OCI-LY1 (cell line): ENCODE results near the gene AGAP1.

ENCODE experiments used
- H2AFZ ChIP-seq: fragments of 200-600 bp; sonication (generic), shearing (Covaris generic); 2 replicates; pipeline ENCODE4 v1.6.0; 2014; ENCODE audit warnings: antibody characterized with exemption, mild to moderate bottlenecking, low read length
- H3F3A ChIP-seq: fragments of 200-600 bp; sonication (generic), shearing (Covaris generic); 2 replicates; pipeline ENCODE4 v1.6.0; 2014; ENCODE audit warnings: mild to moderate bottlenecking, antibody characterized with exemption, low read length, moderate library complexity; ENCODE audit not compliant: insufficient read depth
- H3K27ac ChIP-seq: fragments of 200-600 bp; sonication (generic); 2 replicates; pipeline ENCODE4 v1.5.1; 2014; ENCODE audit warnings: low read length, mixed run types, mild to moderate bottlenecking, low read depth; ENCODE audit not compliant: poor library complexity, severe bottlenecking
- H3K27me3 ChIP-seq: fragments of 200-600 bp; sonication (generic); 2 replicates; pipeline ENCODE4 v1.6.0; 2014; ENCODE audit warnings: antibody characterized with exemption, mild to moderate bottlenecking, low read length, moderate library complexity; ENCODE audit not compliant: insufficient read depth
- H3K36me3 ChIP-seq: fragments of 200-600 bp; sonication (generic); 2 replicates; pipeline ENCODE4 v1.6.1; 2014; ENCODE audit warnings: mild to moderate bottlenecking, antibody characterized with exemption, low read length, moderate library complexity, mixed read lengths; ENCODE audit not compliant: insufficient read depth
- H3K4me1 ChIP-seq: fragments of 200-600 bp; sonication (generic); 2 replicates; pipeline ENCODE4 v1.5.1; 2014; ENCODE audit warnings: mild to moderate bottlenecking, low read length, moderate library complexity; ENCODE audit not compliant: insufficient read depth, severe bottlenecking
- H3K4me2 ChIP-seq: fragments of 200-600 bp; sonication (generic), shearing (Covaris generic); 2 replicates; pipeline ENCODE4 v1.6.1; 2014; ENCODE audit warnings: low read length
- H3K4me3 ChIP-seq: fragments of 200-600 bp; sonication (generic); 2 replicates; pipeline ENCODE4 v1.5.1; 2014; ENCODE audit warnings: low read length, low read depth, mild to moderate bottlenecking, mixed read lengths; ENCODE audit not compliant: poor library complexity, severe bottlenecking
- H3K79me2 ChIP-seq: fragments of 200-600 bp; shearing (Covaris generic); 2 replicates; pipeline ENCODE4 v1.6.1; 2016; ENCODE audit warnings: mixed run types, low read length, mixed read lengths; ENCODE audit not compliant: insufficient read depth
- H3K9ac ChIP-seq: fragments of 200-600 bp; sonication (generic), shearing (Covaris generic); 2 replicates; pipeline ENCODE4 v1.6.1; 2014; ENCODE audit warnings: mild to moderate bottlenecking, low read length, mixed read lengths
- H3K9me2 ChIP-seq: fragments of 200-600 bp; sonication (generic), shearing (Covaris generic); 2 replicates; pipeline ENCODE4 v1.6.1; 2014; ENCODE audit warnings: low read depth, mild to moderate bottlenecking, low read length, mixed read lengths
- H3K9me3 ChIP-seq: fragments of 200-600 bp; shearing (Covaris generic); 2 replicates; pipeline ENCODE4 v1.6.1; 2014; ENCODE audit warnings: low read length, mixed read lengths
- H4K20me1 ChIP-seq: fragments of 200-600 bp; sonication (generic), shearing (Covaris generic); 2 replicates; pipeline ENCODE4 v1.6.0; 2016; ENCODE audit warnings: mild to moderate bottlenecking, low read length; ENCODE audit not compliant: insufficient read depth
- EZH2 ChIP-seq: fragments of 200-600 bp; sonication (generic), shearing (Covaris generic); IDR thresholded peaks from 2 replicates; pipeline ENCODE4 v1.8.0; 2017; ENCODE audit warnings: borderline replicate concordance, mixed run types, mild to moderate bottlenecking, antibody characterized with exemption, low read length, moderate library complexity, mixed read lengths
- TF ChIP-seq, protein P1 (sequence below): fragments of 200-600 bp; sonication (generic), shearing (Covaris generic); IDR thresholded peaks from 2 replicates; pipeline ENCODE4 v1.5.1; 2017; ENCODE audit warnings: mild to moderate bottlenecking, antibody characterized with exemption, low read length, moderate library complexity, mixed read lengths

AGAP1 gene

DNA sequence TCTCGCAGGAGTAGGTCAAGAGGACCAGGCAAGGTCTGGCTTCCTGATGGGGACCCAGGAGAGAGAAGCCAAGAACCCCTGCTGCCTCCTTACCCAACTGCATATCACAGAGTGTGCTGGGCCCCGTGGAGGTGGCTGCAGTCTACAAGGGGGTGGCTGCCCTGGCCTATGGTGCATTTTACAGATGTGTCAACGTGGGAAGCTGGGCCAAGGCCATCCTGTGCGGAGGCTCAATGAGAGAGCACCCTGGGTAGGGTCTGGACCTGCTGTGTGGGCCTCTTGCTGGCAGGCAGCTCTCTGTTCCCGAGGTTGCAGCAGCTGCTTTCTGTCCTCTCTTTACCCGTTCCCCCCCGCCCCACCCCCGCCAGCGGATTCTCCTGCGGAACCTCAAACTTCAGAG is 612.9 kb downstream of the AGAP1 start:
- TF ChIP-seq, protein P1, sequence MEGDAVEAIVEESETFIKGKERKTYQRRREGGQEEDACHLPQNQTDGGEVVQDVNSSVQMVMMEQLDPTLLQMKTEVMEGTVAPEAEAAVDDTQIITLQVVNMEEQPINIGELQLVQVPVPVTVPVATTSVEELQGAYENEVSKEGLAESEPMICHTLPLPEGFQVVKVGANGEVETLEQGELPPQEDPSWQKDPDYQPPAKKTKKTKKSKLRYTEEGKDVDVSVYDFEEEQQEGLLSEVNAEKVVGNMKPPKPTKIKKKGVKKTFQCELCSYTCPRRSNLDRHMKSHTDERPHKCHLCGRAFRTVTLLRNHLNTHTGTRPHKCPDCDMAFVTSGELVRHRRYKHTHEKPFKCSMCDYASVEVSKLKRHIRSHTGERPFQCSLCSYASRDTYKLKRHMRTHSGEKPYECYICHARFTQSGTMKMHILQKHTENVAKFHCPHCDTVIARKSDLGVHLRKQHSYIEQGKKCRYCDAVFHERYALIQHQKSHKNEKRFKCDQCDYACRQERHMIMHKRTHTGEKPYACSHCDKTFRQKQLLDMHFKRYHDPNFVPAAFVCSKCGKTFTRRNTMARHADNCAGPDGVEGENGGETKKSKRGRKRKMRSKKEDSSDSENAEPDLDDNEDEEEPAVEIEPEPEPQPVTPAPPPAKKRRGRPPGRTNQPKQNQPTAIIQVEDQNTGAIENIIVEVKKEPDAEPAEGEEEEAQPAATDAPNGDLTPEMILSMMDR, result no peak
- TF ChIP-seq EZH2, result no peak

DNA sequence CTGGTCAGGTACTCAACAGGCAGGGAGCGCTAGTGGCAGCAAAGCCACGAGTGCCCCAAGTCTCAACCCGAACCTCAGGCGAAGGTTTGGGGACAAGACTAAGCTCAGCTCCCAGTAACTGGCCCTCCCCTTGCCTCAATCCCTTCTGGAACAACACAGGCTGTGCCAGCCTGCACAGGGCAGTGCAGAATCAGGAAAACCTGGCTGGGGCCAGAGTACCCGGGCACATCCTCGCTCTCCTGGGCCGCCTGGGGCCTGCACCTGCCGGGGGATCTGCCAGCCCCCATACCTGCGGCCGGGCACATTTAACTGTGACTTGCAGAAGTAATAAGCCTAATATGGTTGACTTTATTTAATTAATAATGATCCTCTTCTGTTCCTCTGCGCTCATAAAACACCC is 613.7 kb downstream of the AGAP1 start:
- Histone ChIP-seq H3K9me2 (no peaks in the 10 kb centered on the region), H4K20me1 (no peaks in the 10 kb centered on the region), H3K36me3 (no peaks in the 10 kb centered on the region), H3K4me3 (no peak overlapping the region), H3K4me2 (no peak overlapping the region), H3K79me2 (no peaks in the 10 kb centered on the region), H3K27me3 (no peaks in the 10 kb centered on the region), H3K9ac (no peak overlapping the region), H3F3A (no peaks in the 10 kb centered on the region), H2AFZ (no peak overlapping the region), H3K9me3 (no peaks in the 10 kb centered on the region), H3K27ac (no peak overlapping the region), H3K4me1 (no peaks in the 10 kb centered on the region)
- TF ChIP-seq EZH2, result no peak
- TF ChIP-seq, protein P1, result no peak

More for the DNA sequence above, 612.9 kb downstream of the AGAP1 start:
- H3K4me1 ChIP-seq, result no peaks in the 10 kb centered on the region
- no peaks in the 10 kb centered on the region for H3F3A ChIP-seq
- no peaks in the 10 kb centered on the region for H4K20me1 ChIP-seq
- H3K4me2 ChIP-seq, result no peak overlapping the region
- H3K79me2 ChIP-seq, result no peaks in the 10 kb centered on the region
- H2AFZ ChIP-seq, result no peak overlapping the region
- H3K27me3 ChIP-seq, result no peaks in the 10 kb centered on the region
- no peaks in the 10 kb centered on the region for H3K36me3 ChIP-seq
- no peak overlapping the region for H3K4me3 ChIP-seq
- H3K9ac ChIP-seq, result no peak overlapping the region
- H3K9me3 ChIP-seq, result no peaks in the 10 kb centered on the region
- no peak overlapping the region for H3K27ac ChIP-seq
- no peaks in the 10 kb centered on the region for H3K9me2 ChIP-seq

DNA sequence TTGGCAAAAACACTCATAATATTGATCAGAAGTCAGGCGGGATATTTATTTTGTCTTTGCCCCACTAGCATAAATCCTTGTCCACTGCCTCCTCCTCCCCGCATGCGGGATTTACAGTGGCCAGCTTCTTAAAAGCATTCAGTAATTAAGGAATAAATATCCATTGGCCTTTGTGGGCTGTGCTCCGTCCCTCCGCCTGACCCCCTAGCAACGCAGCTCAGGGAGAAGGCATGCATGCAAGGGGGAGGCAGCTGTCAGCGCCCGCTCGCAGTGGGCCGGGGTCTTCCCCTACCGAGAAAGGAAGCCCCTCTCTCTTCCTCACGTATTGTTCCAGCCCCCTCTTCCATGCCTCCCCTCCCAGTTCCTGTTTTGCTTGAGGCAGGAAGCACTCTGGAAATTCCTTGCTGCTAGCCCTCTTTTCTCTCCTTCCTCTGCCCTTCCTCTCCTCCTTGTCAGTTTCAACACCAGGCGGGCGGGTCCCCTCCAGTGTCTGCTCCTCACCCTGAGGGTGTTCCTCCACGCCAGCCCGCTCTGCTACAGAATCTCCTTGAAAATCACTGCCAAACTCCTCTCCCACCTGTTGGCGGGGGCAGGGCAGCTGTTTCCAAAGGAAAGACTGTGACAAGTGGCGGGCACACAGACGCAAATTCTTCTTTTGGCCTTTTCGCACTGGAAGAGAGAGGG is 614.2 kb downstream of the AGAP1 start:
- Histone ChIP-seq H3F3A (no peaks in the 10 kb centered on the region), H3K27ac (no peak overlapping the region), H3K4me1 (no peaks in the 10 kb centered on the region), H3K9me2 (no peaks in the 10 kb centered on the region), H3K4me3 (no peak overlapping the region), H4K20me1 (no peaks in the 10 kb centered on the region), H3K9ac (no peak overlapping the region), H3K27me3 (no peaks in the 10 kb centered on the region), H3K9me3 (no peaks in the 10 kb centered on the region), H3K36me3 (no peaks in the 10 kb centered on the region), H3K4me2 (no peak overlapping the region), H3K79me2 (no peaks in the 10 kb centered on the region), H2AFZ (no peak overlapping the region)
- TF ChIP-seq, protein P1, result no peak
- no peak for TF ChIP-seq EZH2
